Body of pancreas (tissue), 4 donors: ENCODE results near the gene GRID1. TPM values are rescaled to one million over a fixed set of nuclear protein-coding genes. Genes with fewer than 3 reads are reported as not detected.

Experiments used
- ATAC-seq: fragments of 150-250 bp; one replicate; pipeline ENCODE4 v1.9.1; 2016
- DNase-seq, 4 donors: peaks; one replicate each; pipeline ENCODE4 v3.0.0-alpha.2; 2019
- H3K27ac ChIP-seq, 4 donors: fragments of 200-600 bp; sonication (generic); 1 replicate in 3 of 4; 2 replicates in 1 of 4; pipeline versions ENCODE4 v1.5.1 to v1.6.1; 2016 to 2019; ENCODE audit warnings: mild to moderate bottlenecking in 1 of 4, mixed read lengths in 1 of 4, moderate library complexity in 1 of 4
- H3K27me3 ChIP-seq, 2 donors: fragments of 200-600 bp; sonication (generic); one replicate each; pipeline ENCODE4 v1.6.0; 2016; ENCODE audit warnings: mild to moderate bottlenecking in 1 of 2
- H3K36me3 ChIP-seq, 2 donors: fragments of 200-600 bp; sonication (generic); replicated peaks in 1 of 2; 2 replicates each; pipeline ENCODE4 v1.5.1; 2016; ENCODE audit warnings: low read depth in 2 of 2; ENCODE audit not compliant: insufficient read depth in 1 of 2
- H3K4me1 ChIP-seq: fragments of 200-600 bp; sonication (generic); one replicate; pipeline ENCODE4 v1.6.0; 2016
- H3K4me3 ChIP-seq, 2 donors: fragments of 200-600 bp; sonication (generic); 1 replicate in 1 of 2; 2 replicates in 1 of 2; pipeline ENCODE4 v1.5.1; 2016 to 2019
- H3K9me3 ChIP-seq, 3 donors: fragments of 200-600 bp; sonication (generic); 1 replicate in 2 of 3; 2 replicates in 1 of 3; pipeline ENCODE4 v1.5.1; 2016
- CTCF ChIP-seq, 7 experiments: fragments of 450-650 bp in 4 of 7; fragments of 200-600 bp in 3 of 7; sonication (generic) in 3 of 7; IDR thresholded peaks; one replicate each; pipeline ENCODE4 v1.5.1; 2016 to 2019; ENCODE audit warnings: antibody characterized with exemption in 7 of 7
- POLR2A ChIP-seq, 3 donors: fragments of 450-650 bp; IDR thresholded peaks; one replicate each; pipeline ENCODE4 v1.6.1; 2016; ENCODE audit warnings: antibody characterized with exemption in 3 of 3, mild to moderate bottlenecking in 2 of 3
- WGBS, 2 donors: methylation state at CpG; one replicate each; pipeline ENCODE4 v1.1.5; 2017; 5-methylcytosine and 5-hydroxymethylcytosine counted together
- intact Hi-C: fragments of 100-400 bp; cut with DNase I; formaldehyde crosslinking; loops from one replicate; pipeline ENCODE4 v1.15.1; 2023
- total RNA-seq, 2 donors: library from RNA; depleted of rRNA; stranded (reverse); fragments of >200 nt; gene quantifications; one replicate each; pipeline ENCODE4 v1.1.0, GENCODE V29; 2016

The GRID1 gene
- total RNA-seq, 2 donors from 2014 or later: 1.0 to 1.6 TPM

- no peak for ATAC-seq
- WGBS, 2 donors: 93 to 95% methylated on average over 5 of the region's 5 CpGs
- no peaks in the 10 kb centered on the region for H3K27me3 ChIP-seq
- no peak overlapping the region for H3K27ac ChIP-seq
- intact Hi-C loops: no loop called here
- H3K4me1 ChIP-seq: no peaks in the 10 kb centered on the region
- H3K36me3 ChIP-seq: no peaks in the 10 kb centered on the region
- no peaks in the 10 kb centered on the region for H3K9me3 ChIP-seq
- no peak for DNase-seq
- TF ChIP-seq POLR2A (IDR thresholded peaks at IDR 0.05) (no peak), CTCF (IDR thresholded peaks at IDR 0.05) (no peak)
- no peak overlapping the region for H3K4me3 ChIP-seq
Measured at GRCh38 chr10:85921789-85922188, 444.8 kb downstream of the GRID1 start.

- ATAC-seq (no peak), DNase-seq (no peak)
- intact Hi-C loops: no loop called here
- no peaks in the 10 kb centered on the region for H3K36me3 ChIP-seq
- no peak for TF ChIP-seq CTCF (IDR thresholded peaks at IDR 0.05)
- TF ChIP-seq POLR2A (IDR thresholded peaks at IDR 0.05): no peak
- 63 to 78% methylated on average over 6 of the region's 6 CpGs for WGBS, 2 donors
- H3K4me3 ChIP-seq: no peak overlapping the region
- no peak overlapping the region for H3K27ac ChIP-seq
- H3K9me3 ChIP-seq: no peaks in the 10 kb centered on the region
- no peaks in the 10 kb centered on the region for H3K4me1 ChIP-seq
- H3K27me3 ChIP-seq: no peaks in the 10 kb centered on the region
Measured at GRCh38 chr10:85920311-85920710, 446.3 kb downstream of the GRID1 start.

GRCh38 chr10:85919491-85920021 is 447.0 kb downstream of the GRID1 start:
- Histone ChIP-seq H3K36me3 (no peaks in the 10 kb centered on the region), H3K4me1 (no peaks in the 10 kb centered on the region), H3K27ac (no peak overlapping the region), H3K4me3 (no peak overlapping the region), H3K27me3 (no peaks in the 10 kb centered on the region), H3K9me3 (no peaks in the 10 kb centered on the region)
- TF ChIP-seq POLR2A (IDR thresholded peaks at IDR 0.05): no peak
- TF ChIP-seq CTCF (IDR thresholded peaks at IDR 0.05): no peak
- intact Hi-C loops: no loop called here
- no peak for ATAC-seq
- 42% methylated on average over 4 of the region's 4 CpGs for WGBS, 2 donors
- no peak for DNase-seq

GRCh38 chr10:85918371-85918770 is 448.2 kb downstream of the GRID1 start:
- DNase-seq: no peak
- no peak overlapping the region for H3K4me3 ChIP-seq
- no peaks in the 10 kb centered on the region for H3K9me3 ChIP-seq
- 77 to 79% methylated on average over 3 of the region's 3 CpGs for WGBS, 2 donors
- no peaks in the 10 kb centered on the region for H3K36me3 ChIP-seq
- H3K4me1 ChIP-seq: no peaks in the 10 kb centered on the region
- ATAC-seq: no peak
- no peak overlapping the region for H3K27ac ChIP-seq
- intact Hi-C loops: no loop called here
- TF ChIP-seq CTCF (IDR thresholded peaks at IDR 0.05) (no peak), POLR2A (IDR thresholded peaks at IDR 0.05) (no peak)
- no peaks in the 10 kb centered on the region for H3K27me3 ChIP-seq

- Histone ChIP-seq H3K9me3 (no peaks in the 10 kb centered on the region), H3K36me3 (no peaks in the 10 kb centered on the region), H3K4me1 (no peaks in the 10 kb centered on the region), H3K4me3 (no peak overlapping the region), H3K27ac (no peak overlapping the region), H3K27me3 (no peaks in the 10 kb centered on the region)
- 56 to 61% methylated on average over 4 of the region's 4 CpGs for WGBS, 2 donors
- ATAC-seq (no peak), DNase-seq (no peak)
- intact Hi-C loops: no loop called here
- TF ChIP-seq CTCF (IDR thresholded peaks at IDR 0.05) (no peak), POLR2A (IDR thresholded peaks at IDR 0.05) (no peak)
Measured at GRCh38 chr10:85917601-85918000, 449.0 kb downstream of the GRID1 start.
